ENCODE results near the gene TUBGCP2.

GRCh38 chr10:133341983-133342382, 33.3 kb upstream of the TUBGCP2 start:
- no peak for TF ChIP-seq CTCF (conservative IDR thresholded peaks at IDR 0.05; ENCODE audit: low read depth, low read length)
- TF ChIP-seq EZH2 (IDR thresholded peaks at IDR 0.05; ENCODE audit: borderline replicate concordance, low read depth, low read length, poor library complexity, severe bottlenecking), result no peak

Measured in A673 (cell line).